Measurements from ENCODE around the gene SPG7.

DNA sequence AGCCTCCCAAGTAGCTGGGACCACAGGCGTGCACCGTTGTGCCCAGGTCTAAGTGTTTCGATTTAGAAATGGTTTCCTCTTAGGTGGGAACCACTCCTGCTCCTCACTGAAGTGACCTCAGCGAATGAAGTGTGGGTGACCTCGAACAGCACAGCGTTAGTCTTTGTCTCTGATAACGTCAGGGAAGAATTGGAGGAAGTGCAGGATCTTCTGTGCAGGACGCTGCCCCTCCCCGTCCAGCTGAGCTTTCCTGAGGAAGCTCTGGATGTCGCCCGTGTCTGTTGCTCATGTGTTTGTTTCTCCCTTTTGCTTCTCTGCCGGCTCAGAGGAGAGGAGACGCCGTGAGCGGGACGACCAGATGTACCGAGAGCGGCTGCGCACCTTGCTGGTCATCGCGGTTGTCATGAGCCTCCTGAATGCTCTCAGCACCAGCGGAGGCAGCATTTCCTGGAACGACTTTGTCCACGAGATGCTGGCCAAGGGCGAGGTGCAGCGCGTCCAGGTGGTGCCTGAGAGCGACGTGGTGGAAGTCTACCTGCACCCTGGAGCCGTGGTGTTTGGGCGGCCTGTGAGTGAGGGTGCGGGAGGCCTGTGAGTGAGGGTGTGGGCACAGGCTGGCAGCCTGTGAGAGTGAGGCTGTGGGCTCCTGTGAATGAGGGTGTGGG lies 15.6 kb downstream of the SPG7 start:
- TF ChIP-seq CTCF (IDR thresholded peaks at IDR 0.05; ENCODE audit: low read depth, low read length, missing input control) (no peak), NR2F2 (IDR thresholded peaks at IDR 0.05) (peak; percentile 35), HNF4A (conservative IDR thresholded peaks at IDR 0.05) (no peak), MAX (IDR thresholded peaks at IDR 0.05) (no peak), RXRA (IDR thresholded peaks at IDR 0.05) (no peak), YY1 (IDR thresholded peaks at IDR 0.05) (no peak)
- TF ChIP-seq, protein P1, sequence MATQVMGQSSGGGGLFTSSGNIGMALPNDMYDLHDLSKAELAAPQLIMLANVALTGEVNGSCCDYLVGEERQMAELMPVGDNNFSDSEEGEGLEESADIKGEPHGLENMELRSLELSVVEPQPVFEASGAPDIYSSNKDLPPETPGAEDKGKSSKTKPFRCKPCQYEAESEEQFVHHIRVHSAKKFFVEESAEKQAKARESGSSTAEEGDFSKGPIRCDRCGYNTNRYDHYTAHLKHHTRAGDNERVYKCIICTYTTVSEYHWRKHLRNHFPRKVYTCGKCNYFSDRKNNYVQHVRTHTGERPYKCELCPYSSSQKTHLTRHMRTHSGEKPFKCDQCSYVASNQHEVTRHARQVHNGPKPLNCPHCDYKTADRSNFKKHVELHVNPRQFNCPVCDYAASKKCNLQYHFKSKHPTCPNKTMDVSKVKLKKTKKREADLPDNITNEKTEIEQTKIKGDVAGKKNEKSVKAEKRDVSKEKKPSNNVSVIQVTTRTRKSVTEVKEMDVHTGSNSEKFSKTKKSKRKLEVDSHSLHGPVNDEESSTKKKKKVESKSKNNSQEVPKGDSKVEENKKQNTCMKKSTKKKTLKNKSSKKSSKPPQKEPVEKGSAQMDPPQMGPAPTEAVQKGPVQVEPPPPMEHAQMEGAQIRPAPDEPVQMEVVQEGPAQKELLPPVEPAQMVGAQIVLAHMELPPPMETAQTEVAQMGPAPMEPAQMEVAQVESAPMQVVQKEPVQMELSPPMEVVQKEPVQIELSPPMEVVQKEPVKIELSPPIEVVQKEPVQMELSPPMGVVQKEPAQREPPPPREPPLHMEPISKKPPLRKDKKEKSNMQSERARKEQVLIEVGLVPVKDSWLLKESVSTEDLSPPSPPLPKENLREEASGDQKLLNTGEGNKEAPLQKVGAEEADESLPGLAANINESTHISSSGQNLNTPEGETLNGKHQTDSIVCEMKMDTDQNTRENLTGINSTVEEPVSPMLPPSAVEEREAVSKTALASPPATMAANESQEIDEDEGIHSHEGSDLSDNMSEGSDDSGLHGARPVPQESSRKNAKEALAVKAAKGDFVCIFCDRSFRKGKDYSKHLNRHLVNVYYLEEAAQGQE (IDR thresholded peaks at IDR 0.05): no peak
